ENCODE measurements around the gene DHCR7.

The DHCR7 gene

GRCh38 chr11:71407356-71407755 is 40.8 kb downstream of the DHCR7 start:
- no peak for DNase-seq

- no peak for DNase-seq
Measured at GRCh38 chr11:71406681-71407080, 41.5 kb downstream of the DHCR7 start.

GRCh38 chr11:71404209-71404608 is 44.0 kb downstream of the DHCR7 start:
- DNase-seq: no peak

- DNase-seq: no peak
Measured at GRCh38 chr11:71402878-71403277, 45.3 kb downstream of the DHCR7 start.

GRCh38 chr11:71400216-71400615 is 48.0 kb downstream of the DHCR7 start:
- no peak for DNase-seq

DNA sequence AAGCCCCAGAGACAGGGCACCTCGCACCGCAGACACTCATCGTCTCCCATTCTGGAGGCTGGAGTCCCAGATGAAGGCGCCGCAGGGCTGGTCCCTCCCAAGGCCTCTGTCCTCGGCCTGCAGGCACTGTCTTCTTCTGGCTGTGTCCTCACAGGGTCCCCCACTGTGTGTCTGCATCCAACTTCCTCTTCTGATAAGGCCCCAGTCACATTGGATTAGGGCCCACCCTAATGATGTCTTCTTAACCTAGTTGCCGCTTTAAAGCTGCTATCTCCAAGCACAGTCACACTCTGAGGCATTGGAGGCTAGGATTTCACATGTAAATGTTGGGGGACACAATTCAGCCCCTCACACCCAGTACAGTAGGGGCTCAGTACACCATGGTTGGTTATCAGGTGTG is 48.9 kb downstream of the DHCR7 start:
- no peak for DNase-seq

DNA sequence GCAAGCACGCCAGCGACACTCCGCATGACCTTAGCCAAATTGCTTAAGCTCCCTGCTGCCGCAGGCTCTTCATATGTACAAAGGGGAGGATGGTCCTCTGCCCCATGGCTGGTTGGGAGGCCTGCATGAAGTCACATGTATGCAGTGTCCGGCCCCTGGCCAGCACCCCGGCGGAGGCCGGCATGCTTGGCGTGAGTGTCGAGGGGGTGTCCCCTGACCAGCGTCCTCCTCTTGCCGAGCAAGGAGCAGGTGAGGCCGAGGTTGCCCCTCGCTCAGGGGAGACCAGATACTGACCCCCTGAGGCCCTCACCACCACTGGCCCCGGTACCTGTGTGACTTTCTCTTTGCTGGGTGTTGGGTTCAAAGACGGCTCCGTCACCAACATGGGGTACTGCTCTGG is 50.2 kb downstream of the DHCR7 start:
- no peak for DNase-seq

- no peak for DNase-seq
Measured at GRCh38 chr11:71397331-71397860, 50.8 kb downstream of the DHCR7 start.

DNA sequence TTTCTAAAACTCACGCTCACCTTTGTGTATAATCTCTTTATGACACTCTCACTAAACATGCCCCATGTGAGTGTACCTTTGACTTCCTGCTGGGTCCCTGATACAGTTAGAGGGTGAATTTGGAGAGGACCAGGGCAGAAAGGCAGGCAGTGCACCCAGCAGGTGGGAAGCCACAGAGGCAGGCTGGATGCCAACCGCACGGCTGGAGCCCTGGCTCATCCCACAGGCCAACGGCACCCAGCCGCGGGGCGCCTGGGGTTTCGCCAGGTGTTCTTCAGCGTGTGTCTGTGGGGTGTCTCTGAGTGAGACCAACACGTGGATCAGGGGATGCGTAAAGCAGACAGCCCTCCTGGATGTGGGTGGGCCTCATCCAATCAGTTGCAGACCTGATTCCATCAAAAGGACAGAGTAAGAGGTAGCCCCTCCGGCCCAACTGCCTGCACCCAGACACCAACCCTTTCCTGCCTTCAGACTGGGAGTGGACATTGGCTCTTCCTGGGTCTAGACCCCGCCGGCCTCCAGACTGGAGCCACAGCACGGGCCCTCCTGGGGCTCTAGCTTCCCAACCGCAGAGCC is 51.6 kb downstream of the DHCR7 start:
- DNase-seq: no peak

GRCh38 chr11:71395774-71396173 is 52.4 kb downstream of the DHCR7 start:
- no peak for DNase-seq

GRCh38 chr11:71395263-71395560 is 53.0 kb downstream of the DHCR7 start:
- no peak for DNase-seq

DNA sequence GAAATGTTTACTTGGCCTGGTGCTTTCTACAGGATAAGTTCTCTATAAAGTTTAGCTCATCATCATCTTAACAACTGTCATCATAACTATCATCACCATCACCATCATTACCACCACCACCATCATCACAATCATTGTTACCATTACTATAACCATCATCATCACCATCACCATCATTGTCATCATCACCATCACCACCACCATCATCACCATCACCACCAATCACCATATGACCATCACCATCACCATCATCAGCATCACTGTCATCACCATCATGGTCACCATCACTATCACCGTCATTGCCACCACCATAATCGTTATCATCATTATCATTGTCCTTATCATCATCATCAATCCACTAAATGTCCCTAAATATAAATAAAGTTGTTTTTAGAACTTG is 54.9 kb downstream of the DHCR7 start:
- no peak for DNase-seq

DNA sequence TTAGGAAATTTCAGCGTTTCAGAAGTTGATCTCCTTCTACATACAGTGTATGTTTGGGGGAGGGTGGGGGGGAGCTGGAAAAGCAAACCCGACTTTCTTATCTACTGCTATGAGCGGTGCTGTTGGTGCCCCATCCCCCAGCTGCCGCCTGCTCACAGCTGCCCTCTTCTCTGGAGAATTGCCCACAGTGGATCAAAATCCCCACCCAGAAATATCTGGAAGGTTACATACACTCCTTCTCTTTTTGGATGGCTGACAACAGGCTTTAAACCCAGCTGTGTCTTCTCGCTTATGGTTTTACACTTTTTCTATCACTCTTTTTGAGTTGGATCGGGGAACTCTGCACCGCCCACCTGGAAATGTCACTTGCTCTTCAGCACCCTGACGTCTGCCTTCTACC is 56.4 kb downstream of the DHCR7 start:
- no peak for DNase-seq

- no peak for DNase-seq
Measured at GRCh38 chr11:71391352-71391751, 56.8 kb downstream of the DHCR7 start.

GRCh38 chr11:71388637-71389235 is 59.5 kb downstream of the DHCR7 start:
- no peak for DNase-seq

DNA sequence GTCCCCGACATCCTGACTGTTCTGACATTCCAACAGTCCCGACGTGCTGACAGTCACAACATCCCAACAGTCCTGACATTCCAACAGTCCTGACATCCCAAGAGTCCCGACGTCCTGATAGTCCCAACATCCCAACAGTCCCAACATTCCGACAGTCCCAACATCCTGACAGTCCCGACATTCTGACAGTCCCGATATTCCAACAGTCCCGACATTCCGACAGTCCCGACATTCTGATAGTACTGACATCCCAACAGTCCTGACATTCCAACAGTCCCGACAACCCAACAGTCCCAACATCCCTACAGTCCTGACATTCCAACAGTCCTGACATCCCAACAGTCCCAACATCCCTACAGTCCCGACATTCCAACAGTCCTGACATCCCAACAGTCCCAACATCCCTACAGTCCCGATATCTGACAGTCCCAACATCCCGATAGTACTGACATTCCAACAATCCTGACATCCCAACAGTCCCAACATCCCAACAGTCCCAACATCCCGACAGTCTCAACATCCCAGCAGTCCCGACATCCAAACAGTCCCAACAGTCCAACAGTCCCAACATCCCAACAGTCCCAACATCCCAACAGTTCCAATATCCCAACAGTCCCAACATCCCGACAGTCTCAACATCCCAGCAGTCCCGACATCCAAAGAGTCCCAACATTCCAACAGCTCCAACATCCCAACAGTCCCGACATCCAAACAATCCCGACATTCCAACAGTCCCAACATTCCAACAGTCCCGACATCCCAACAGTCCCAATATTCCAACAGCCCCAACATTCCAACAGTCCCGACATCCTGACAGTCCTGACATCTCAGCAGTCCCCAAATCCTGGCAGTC is 60.2 kb downstream of the DHCR7 start:
- no peak for DNase-seq

DNA sequence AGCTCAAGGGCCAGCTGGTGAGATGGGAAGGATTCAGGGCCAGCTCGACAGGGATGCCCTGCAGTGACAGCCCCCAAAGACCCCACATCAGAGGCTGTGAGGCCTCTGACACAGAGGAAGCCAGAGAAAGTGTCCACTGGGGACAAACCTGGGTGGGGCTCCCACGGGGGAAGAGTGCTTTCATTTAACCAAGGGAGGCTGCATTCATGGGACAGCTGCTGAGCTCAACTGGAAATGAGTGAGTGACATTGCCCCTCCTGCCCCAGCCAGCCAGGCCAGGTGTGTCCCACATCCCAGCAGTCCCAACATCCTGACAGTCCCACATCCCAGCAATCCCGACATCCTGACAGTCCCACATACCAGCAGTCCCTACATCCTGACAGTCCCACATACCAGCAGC is 61.0 kb downstream of the DHCR7 start:
- DNase-seq: no peak

DNA sequence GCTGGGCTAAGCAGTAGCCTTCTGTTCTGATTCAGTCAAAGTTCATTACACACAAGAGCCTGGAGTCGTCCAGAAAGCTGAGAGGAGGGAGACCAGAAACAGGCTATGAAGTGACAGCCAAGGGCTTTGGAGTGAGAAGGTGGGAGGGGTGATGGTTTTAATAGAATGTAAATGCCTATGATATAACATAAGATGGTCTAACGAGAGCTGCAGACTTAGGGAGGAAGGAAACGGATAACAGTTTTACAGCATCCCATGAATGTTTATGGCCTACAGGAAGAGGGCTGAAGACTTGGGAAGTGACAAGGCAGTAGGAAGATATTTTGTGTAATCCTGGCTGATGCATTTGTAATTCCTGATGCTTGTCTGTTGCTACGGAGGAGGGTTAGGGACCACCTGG is 62.0 kb downstream of the DHCR7 start:
- DNase-seq: no peak

GRCh38 chr11:71385091-71385490 is 63.1 kb downstream of the DHCR7 start:
- DNase-seq: peak; percentile 14 to 46

DNA sequence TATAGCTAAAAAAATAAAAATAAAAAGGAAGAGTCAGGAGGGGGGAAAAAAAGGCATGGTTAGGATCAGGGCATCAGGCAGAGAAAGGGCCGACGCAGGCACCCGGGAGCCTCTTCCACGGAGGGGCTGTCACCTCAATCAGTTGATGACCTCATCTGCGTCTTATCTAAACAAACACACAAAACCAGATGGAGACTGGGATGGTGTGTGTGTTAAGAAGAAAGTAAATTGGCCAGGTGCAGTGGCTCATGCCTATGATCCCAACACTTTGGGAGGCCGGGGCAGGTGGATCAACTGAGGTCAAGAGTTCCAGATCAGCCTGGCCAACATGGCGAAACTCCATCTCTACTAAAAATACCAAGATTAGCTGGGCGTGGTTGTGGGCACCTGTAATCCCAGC is 63.6 kb downstream of the DHCR7 start:
- DNase-seq: no peak

All from hippocampal formation (tissue), 2 donors.